Measurements from ENCODE around the gene CREBBP. TPM values are rescaled to one million over a fixed set of nuclear protein-coding genes. Genes with fewer than 3 reads are reported as not detected.

Gene CREBBP
- total RNA-seq, 2 experiments from 2014 or later, result 36.0 to 72.3 TPM

- intact Hi-C loops (cut with micrococcal nuclease; ENCODE audit: unreplicated experiment), result no loop called here
- TF ChIP-seq EZH2phosphoT487 (IDR thresholded peaks at IDR 0.05; ENCODE audit: borderline replicate concordance, low read depth, low read length) (no peak), CTCF (conservative IDR thresholded peaks at IDR 0.05; ENCODE audit: low read length) (no peak)
- Histone ChIP-seq H4K20me1 (ENCODE audit: insufficient read depth, low read length) (no peaks in the 10 kb centered on the region), H3K36me3 (ENCODE audit: insufficient read depth, low read length) (peaks cover 85% of the 10 kb centered on the region), H2AFZ (ENCODE audit: low read length) (no peak overlapping the region), H3K9me3 (ENCODE audit: low read length) (no peaks in the 10 kb centered on the region), H3K9me2 (ENCODE audit: insufficient read depth, low read length) (no peaks in the 10 kb centered on the region), H3K4me3 (ENCODE audit: low read depth, low read length, poor library complexity, severe bottlenecking) (no peak overlapping the region), H3K27ac (ENCODE audit: low read depth, low read length, poor library complexity, severe bottlenecking) (no peak overlapping the region), H3K79me2 (ENCODE audit: insufficient read depth, low read depth, low read length) (no peaks in the 10 kb centered on the region), H3K4me2 (ENCODE audit: low read length) (no peak overlapping the region), H3K4me1 (ENCODE audit: insufficient read depth, low read length, poor library complexity, severe bottlenecking) (no peaks in the 10 kb centered on the region)
- CTCF ChIA-PET (ENCODE audit: unreplicated experiment), result no interaction called here
- POLR2A ChIA-PET, result interaction anchor here (0.6 kb wide), 1 partner anchor 10 kb away, joined by 4 read pairs; no protein-coding TSS in a partner anchor
- no TSS peak for BruUV-seq (replicated peaks)
- no peak for DNase-seq (ENCODE audit: low spot score)
These were observed 146.3 kb downstream of the CREBBP start for GRCh38 chr16:3734084-3734757.

DNA sequence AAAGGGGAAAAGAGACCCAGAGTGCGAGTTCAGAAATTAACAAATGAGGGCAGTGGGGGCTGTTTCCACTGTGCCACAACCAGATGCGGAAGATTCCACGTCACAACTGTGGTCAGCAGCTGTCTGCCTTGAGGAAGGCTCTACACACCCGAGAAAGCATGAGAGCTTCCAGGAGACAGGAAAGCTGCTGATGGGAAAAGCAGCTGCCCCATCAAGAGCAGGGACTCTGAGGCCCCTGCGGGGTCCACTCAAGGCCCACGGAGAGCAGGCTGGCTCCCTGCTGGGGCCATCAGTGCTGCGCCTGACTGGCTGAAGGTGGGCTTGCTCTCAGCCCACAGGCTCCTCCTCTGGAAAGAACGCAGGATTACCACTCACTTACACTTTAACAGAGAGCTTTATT lies 148.3 kb downstream of the CREBBP start:
- intact Hi-C loops (cut with micrococcal nuclease; ENCODE audit: unreplicated experiment), result no loop called here
- no peak overlapping the region for H3K4me3 ChIP-seq (ENCODE audit: low read depth, low read length, poor library complexity, severe bottlenecking)
- ChIA-PET CTCF (ENCODE audit: unreplicated experiment) (no interaction called here), POLR2A (no interaction called here)
- TF ChIP-seq EZH2phosphoT487 (IDR thresholded peaks at IDR 0.05; ENCODE audit: borderline replicate concordance, low read depth, low read length) (no peak), CTCF (conservative IDR thresholded peaks at IDR 0.05; ENCODE audit: low read length) (no peak)
- peaks cover 86% of the 10 kb centered on the region for H3K36me3 ChIP-seq (ENCODE audit: insufficient read depth, low read length)
- no peaks in the 10 kb centered on the region for H4K20me1 ChIP-seq (ENCODE audit: insufficient read depth, low read length)
- no peak for DNase-seq (ENCODE audit: low spot score)
- no TSS peak for BruUV-seq (replicated peaks)
- no peaks in the 10 kb centered on the region for H3K79me2 ChIP-seq (ENCODE audit: insufficient read depth, low read depth, low read length)
- no peaks in the 10 kb centered on the region for H3K4me1 ChIP-seq (ENCODE audit: insufficient read depth, low read length, poor library complexity, severe bottlenecking)
- H3K9me2 ChIP-seq (ENCODE audit: insufficient read depth, low read length), result no peaks in the 10 kb centered on the region
- no peaks in the 10 kb centered on the region for H3K9me3 ChIP-seq (ENCODE audit: low read length)
- H2AFZ ChIP-seq (ENCODE audit: low read length), result no peak overlapping the region
- H3K27ac ChIP-seq (ENCODE audit: low read depth, low read length, poor library complexity, severe bottlenecking), result no peak overlapping the region
- H3K4me2 ChIP-seq (ENCODE audit: low read length), result no peak overlapping the region

DNA sequence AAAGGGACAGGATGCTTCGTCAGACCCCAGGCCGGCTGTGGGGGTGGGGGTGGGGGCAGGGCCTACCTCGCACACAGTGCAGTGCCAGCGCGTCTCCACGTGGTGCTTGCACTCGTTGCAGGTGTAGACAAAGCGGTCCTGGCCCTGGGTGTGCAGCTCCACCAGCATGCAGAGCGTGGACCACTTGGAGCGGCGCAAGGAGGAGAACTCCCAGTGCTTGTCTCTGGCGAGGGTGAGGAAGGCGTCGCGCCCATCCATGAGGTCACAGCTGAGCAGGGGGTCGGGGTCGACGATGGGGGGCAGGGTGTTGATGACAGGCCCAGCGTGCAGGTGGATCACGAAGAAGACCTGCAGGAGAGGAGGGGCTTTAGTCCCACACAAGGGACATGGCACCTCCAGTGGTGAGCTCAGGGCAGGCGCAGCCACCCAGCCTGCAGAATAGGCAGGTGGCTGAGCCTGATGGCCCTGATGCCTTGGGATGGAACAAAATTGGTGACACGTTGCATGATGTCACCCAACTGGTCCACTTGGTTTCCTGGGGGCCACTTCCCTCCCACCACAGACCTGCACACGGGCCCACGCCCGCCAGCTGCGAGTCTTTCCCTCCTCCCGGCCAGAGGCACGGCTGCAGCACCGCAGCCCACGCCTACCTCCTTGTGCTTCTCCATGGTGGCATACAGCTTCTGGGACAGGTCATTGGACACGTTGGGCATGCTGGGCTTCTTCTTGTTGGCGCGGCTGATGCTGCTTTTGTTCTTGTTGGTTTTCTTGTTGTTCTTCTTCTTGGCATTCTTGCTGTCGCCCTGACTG lies 149.2 kb downstream of the CREBBP start:
- no peak for DNase-seq (ENCODE audit: low spot score)
- ChIA-PET CTCF (ENCODE audit: unreplicated experiment) (no interaction called here), POLR2A (no interaction called here)
- BruUV-seq (replicated peaks), result no TSS peak
- Histone ChIP-seq H3K4me1 (ENCODE audit: insufficient read depth, low read length, poor library complexity, severe bottlenecking) (no peaks in the 10 kb centered on the region), H3K9me3 (ENCODE audit: low read length) (no peaks in the 10 kb centered on the region), H2AFZ (ENCODE audit: low read length) (no peak overlapping the region), H3K4me2 (ENCODE audit: low read length) (no peak overlapping the region), H3K79me2 (ENCODE audit: insufficient read depth, low read depth, low read length) (no peaks in the 10 kb centered on the region), H4K20me1 (ENCODE audit: insufficient read depth, low read length) (no peaks in the 10 kb centered on the region), H3K4me3 (ENCODE audit: low read depth, low read length, poor library complexity, severe bottlenecking) (no peak overlapping the region), H3K27ac (ENCODE audit: low read depth, low read length, poor library complexity, severe bottlenecking) (no peak overlapping the region), H3K36me3 (ENCODE audit: insufficient read depth, low read length) (peaks cover 83% of the 10 kb centered on the region), H3K9me2 (ENCODE audit: insufficient read depth, low read length) (no peaks in the 10 kb centered on the region)
- intact Hi-C loops (cut with micrococcal nuclease; ENCODE audit: unreplicated experiment), result no loop called here
- TF ChIP-seq CTCF (conservative IDR thresholded peaks at IDR 0.05; ENCODE audit: low read length), result no peak
- no peak for TF ChIP-seq EZH2phosphoT487 (IDR thresholded peaks at IDR 0.05; ENCODE audit: borderline replicate concordance, low read depth, low read length)

All from OCI-LY7 (cell line).